Testis (tissue), 3 donors: ENCODE data around the gene CRTC2. TPM values are rescaled to one million over a fixed set of nuclear protein-coding genes. Genes with fewer than 3 reads are reported as not detected.

Experiments used
- DNase-seq: peaks from one replicate; pipeline ENCODE4 v3.0.0-alpha.2; 2019
- H3K27ac ChIP-seq, 2 donors: fragments of 200-600 bp; sonication (generic); one replicate each; pipeline ENCODE4 v1.5.1; 2019
- H3K27me3 ChIP-seq: fragments of 200-600 bp; sonication (generic); one replicate; pipeline ENCODE4 v1.5.1; 2019
- H3K36me3 ChIP-seq: fragments of 200-600 bp; sonication (generic); one replicate; pipeline ENCODE4 v1.5.1; 2017; ENCODE audit warnings: low read depth; ENCODE audit errors: missing control alignments
- H3K4me1 ChIP-seq: fragments of 200-600 bp; sonication (generic); one replicate; pipeline ENCODE4 v1.5.1; 2019
- H3K4me3 ChIP-seq, 2 donors: fragments of 200-600 bp; sonication (generic); one replicate each; pipeline ENCODE4 v1.5.1; 2017 to 2019
- H3K9me3 ChIP-seq: fragments of 200-600 bp; sonication (generic); one replicate; pipeline ENCODE4 v1.5.1; 2017
- POLR2A ChIP-seq: fragments of 450-650 bp; IDR thresholded peaks from one replicate; pipeline ENCODE4 v1.6.1; 2017; ENCODE audit warnings: antibody characterized with exemption, mild to moderate bottlenecking, moderate library complexity
- WGBS, 2 donors: methylation state at CpG; one replicate each; pipeline ENCODE4 v1.1.5; 2018; 5-methylcytosine and 5-hydroxymethylcytosine counted together
- intact Hi-C: fragments of 100-400 bp; cut with DNase I; formaldehyde crosslinking; loops from one replicate; pipeline ENCODE4 v1.15.1; 2023; ENCODE audit warnings: low total_unique reads
- polyA plus RNA-seq: library from polyadenylated mRNA; stranded (reverse); fragments of 350-450 nt; fragmentation: Illumina TruSeq; extraction: RNeasy Lipid Tissue Mini Kit (QIAGEN cat#74804); gene quantifications from one replicate; pipeline ENCODE4 v1.2.3, GENCODE V29; 2014; ENCODE audit warnings: low read depth, low replicate concordance; ENCODE audit not compliant: insufficient read depth
- total RNA-seq, 2 donors: library from RNA; depleted of rRNA; stranded (reverse); fragments of >200 nt; gene quantifications; one replicate each; pipeline ENCODE4 v1.2.3, GENCODE V29; 2016
- TF ChIP-seq, protein P1 (sequence below), 3 experiments: fragments of 450-650 bp in 2 of 3; fragments of 200-600 bp in 1 of 3; sonication (generic) in 1 of 3; IDR thresholded peaks; one replicate each; pipeline ENCODE4 v1.5.1; 2016 to 2019; ENCODE audit warnings: antibody characterized with exemption in 3 of 3, mild to moderate bottlenecking in 2 of 3, moderate library complexity in 1 of 3

Gene CRTC2
- total and polyA plus RNA-seq, 3 donors from 2014 or later = 32.0 to 49.7 (median 49.1) TPM

DNA sequence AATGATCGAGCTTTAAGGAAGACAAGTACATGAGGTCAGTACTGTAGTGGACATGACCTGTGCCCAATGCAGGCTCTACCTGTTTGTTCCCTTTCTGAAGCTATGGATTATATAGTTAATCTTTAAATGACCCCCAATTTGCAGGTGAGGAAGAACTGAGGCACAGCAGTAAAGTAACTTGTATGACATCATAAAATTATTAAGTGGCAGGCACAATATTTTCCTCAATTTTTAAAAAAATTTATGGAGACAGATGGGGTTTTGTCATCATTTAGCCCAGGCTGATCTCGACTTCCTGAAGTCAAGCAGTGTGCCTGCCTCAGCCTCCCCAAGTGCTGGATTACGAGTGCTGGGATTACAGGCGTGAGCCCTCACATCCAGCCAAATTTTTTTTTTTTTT, 32.0 kb downstream of the CRTC2 start:
- H3K4me3 ChIP-seq = no peak overlapping the region
- H3K9me3 ChIP-seq = no peaks in the 10 kb centered on the region
- TF ChIP-seq, protein P1, sequence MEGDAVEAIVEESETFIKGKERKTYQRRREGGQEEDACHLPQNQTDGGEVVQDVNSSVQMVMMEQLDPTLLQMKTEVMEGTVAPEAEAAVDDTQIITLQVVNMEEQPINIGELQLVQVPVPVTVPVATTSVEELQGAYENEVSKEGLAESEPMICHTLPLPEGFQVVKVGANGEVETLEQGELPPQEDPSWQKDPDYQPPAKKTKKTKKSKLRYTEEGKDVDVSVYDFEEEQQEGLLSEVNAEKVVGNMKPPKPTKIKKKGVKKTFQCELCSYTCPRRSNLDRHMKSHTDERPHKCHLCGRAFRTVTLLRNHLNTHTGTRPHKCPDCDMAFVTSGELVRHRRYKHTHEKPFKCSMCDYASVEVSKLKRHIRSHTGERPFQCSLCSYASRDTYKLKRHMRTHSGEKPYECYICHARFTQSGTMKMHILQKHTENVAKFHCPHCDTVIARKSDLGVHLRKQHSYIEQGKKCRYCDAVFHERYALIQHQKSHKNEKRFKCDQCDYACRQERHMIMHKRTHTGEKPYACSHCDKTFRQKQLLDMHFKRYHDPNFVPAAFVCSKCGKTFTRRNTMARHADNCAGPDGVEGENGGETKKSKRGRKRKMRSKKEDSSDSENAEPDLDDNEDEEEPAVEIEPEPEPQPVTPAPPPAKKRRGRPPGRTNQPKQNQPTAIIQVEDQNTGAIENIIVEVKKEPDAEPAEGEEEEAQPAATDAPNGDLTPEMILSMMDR (IDR thresholded peaks at IDR 0.05) = no peak
- TF ChIP-seq POLR2A = no peak
- WGBS, 2 donors = 86% methylated on average over 4 of the region's 4 CpGs
- H3K4me1 ChIP-seq = peaks cover 4% of the 10 kb centered on the region
- H3K36me3 ChIP-seq = no peaks in the 10 kb centered on the region
- no peak for DNase-seq
- H3K27ac ChIP-seq = no peak overlapping the region
- H3K27me3 ChIP-seq = no peaks in the 10 kb centered on the region
- intact Hi-C loops = no loop called here

DNA sequence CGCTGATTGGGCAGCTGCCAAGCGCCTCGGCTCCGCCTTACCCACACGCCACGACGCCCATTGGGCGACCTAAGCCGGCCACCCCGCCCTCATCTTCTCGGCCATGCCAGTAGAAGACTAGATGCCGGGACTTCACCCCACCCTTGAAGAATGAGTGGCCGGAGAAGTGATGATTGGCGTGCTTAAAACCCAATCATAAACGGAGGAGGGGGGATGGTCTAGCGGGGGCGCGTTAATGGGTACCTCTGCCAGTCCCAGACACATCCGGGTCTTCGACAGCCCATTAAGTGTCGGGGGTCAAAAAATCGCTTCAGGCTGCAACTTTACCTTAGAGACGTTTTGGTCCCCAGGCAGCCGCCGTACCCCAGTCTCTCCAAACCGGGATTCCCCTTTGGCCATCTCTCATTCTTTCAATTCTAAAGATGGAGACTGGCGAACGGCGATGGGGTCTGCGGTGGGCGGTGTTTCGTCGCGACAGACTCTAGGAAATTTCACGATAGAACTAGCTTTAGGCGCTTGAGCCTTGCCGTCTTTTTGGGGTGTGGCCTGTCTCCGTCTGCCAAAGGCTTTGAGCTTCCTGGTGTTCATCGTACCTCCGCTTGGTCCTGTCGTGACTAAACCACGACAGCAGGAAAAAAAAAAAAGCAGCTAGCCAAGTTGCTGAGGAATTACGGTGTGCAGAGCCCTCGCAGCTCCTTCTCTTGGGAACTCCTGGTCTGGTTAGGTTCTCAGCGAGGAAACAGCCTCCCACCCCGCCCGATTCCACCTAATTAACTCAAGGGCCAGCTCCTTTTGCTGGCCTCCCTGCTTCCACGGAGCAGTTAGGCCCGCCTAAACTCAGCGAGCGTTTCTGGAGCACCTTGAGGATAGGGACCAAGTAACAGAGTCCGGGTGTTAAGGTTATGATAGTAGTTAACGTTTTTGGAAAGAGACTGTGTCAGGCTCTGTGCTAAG, 35.2 kb downstream of the CRTC2 start, which contains the start of gene GATAD2B:
GATAD2B (minus strand) TSS at position 1 of the 954 bp plus-strand sequence. CDS start 94,625 bp downstream, outside the sequence.
- intact Hi-C loops = no loop called here
- WGBS, 2 donors = 0 to 1% methylated on average over 51 to 53 of the region's 53 CpGs

GRCh38 chr1:153922076-153922971, 36.1 kb downstream of the CRTC2 start:
- no peaks in the 10 kb centered on the region for H3K36me3 ChIP-seq
- H3K4me3 ChIP-seq = peak overlapping the region; percentile 98 to 99
- no peaks in the 10 kb centered on the region for H3K27me3 ChIP-seq
- peaks cover 23% of the 10 kb centered on the region for H3K4me1 ChIP-seq
- 0 to 1% methylated on average over 52 to 67 of the region's 86 CpGs for WGBS, 2 donors
- H3K9me3 ChIP-seq = no peaks in the 10 kb centered on the region
- intact Hi-C loops = no loop called here
- peak overlapping the region; percentile 97 to 98 for H3K27ac ChIP-seq
- peak; percentile 66 for DNase-seq
- no peak for TF ChIP-seq POLR2A
- TF ChIP-seq, protein P1 (IDR thresholded peaks at IDR 0.05) = no peak

More for the DNA sequence above, 35.2 kb downstream of the CRTC2 start, which contains the start of gene GATAD2B:
- H3K4me1 ChIP-seq = peaks cover 23% of the 10 kb centered on the region
- peak within 1 kb of the TSS; percentile 98 to 99 for H3K4me3 ChIP-seq
- TF ChIP-seq POLR2A = no peak
- TF ChIP-seq, protein P1 (IDR thresholded peaks at IDR 0.05) = peak in 1 of 3 experiments; percentile 11
- no peaks in the 10 kb centered on the region for H3K9me3 ChIP-seq
- H3K36me3 ChIP-seq = no peaks in the 10 kb centered on the region
- peak within 1 kb of the TSS; percentile 97 to 98 for H3K27ac ChIP-seq
- H3K27me3 ChIP-seq = no peaks in the 10 kb centered on the region
- DNase-seq = peak; percentile 100

GRCh38 chr1:153921803-153922075, 36.7 kb downstream of the CRTC2 start:
- H3K4me1 ChIP-seq = peaks cover 23% of the 10 kb centered on the region
- H3K27ac ChIP-seq = peak overlapping the region; percentile 97 to 98
- WGBS, 2 donors = 2 to 3% methylated on average over 9 to 10 of the region's 10 CpGs
- no peaks in the 10 kb centered on the region for H3K27me3 ChIP-seq
- no peaks in the 10 kb centered on the region for H3K9me3 ChIP-seq
- peak; percentile 33 for DNase-seq
- intact Hi-C loops = no loop called here
- TF ChIP-seq, protein P1 (IDR thresholded peaks at IDR 0.05) = no peak
- no peak for TF ChIP-seq POLR2A
- peak overlapping the region; percentile 98 to 99 for H3K4me3 ChIP-seq
- H3K36me3 ChIP-seq = no peaks in the 10 kb centered on the region
